Measurements from ENCODE around the gene PARP14.
"Not testable (repeated sequence)": the region's sequence is repeated elsewhere in the genome, so short reads cannot be mapped to it uniquely, and the experiment has no call there.

The PARP14 gene

DNA sequence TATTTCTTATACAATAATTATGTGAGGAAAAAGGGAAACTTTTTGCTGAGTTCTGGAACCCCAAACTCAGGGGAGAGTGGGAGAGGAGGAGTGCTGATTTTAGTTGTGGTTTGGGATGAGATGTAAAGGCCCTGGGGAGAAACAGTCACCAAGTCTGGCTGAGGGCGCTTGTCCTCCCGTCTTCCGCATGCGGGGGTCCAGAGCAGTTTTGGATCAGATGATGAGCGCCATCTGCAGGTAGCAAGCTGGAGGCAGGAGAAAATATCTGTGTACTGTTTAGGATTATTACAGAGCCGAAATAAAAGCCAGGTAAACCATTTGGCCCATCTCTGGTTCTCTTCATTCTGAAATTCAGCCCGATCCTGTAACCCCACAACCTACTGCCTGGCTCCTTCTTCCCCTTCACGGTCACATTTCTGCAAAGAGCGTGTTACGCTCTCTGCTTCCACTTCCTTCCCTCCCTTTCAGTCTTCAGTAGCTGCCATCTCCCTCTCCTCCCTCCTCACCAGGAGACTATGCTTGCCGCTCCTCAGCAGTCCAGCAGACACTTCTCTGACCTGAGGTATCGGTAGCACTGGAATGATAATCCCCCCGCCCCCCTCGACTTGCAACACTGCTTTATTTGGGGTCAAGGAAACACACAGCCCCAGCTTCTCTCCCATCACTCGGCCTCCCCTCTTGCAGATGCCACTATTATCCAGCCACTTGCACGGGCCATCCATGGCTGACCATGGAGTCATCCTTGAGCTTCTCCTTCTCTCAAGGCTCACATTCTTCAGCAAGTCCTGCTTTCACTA is 1.4 kb upstream of the PARP14 start:
- Histone ChIP-seq H3K4me1 (ENCODE audit: control insufficient read depth, insufficient read depth, low read length, poor library complexity, severe bottlenecking) (peaks cover 7% of the 10 kb centered on the region), H3K9me3 (ENCODE audit: control insufficient read depth, low read length) (no peaks in the 10 kb centered on the region), H3K36me3 (ENCODE audit: control insufficient read depth, insufficient read depth, low read length) (no peaks in the 10 kb centered on the region), H3K27ac (ENCODE audit: low read depth, low read length, severe bottlenecking) (no peak overlapping the region), H3K4me3 (ENCODE audit: extremely low read depth, insufficient read depth, low read length, poor library complexity, severe bottlenecking) (no peak overlapping the region)
- 23 to 27% methylated on average over 15 to 16 of the region's 16 CpGs for WGBS, 2 experiments (ENCODE audit: insufficient coverage in 2 of 2)

- Histone ChIP-seq H3K4me1 (ENCODE audit: control insufficient read depth, insufficient read depth, low read length, poor library complexity, severe bottlenecking) (peaks cover 7% of the 10 kb centered on the region), H3K27ac (ENCODE audit: low read depth, low read length, severe bottlenecking) (peak overlapping the region; percentile 51), H3K9me3 (ENCODE audit: control insufficient read depth, low read length) (no peaks in the 10 kb centered on the region), H3K4me3 (ENCODE audit: extremely low read depth, insufficient read depth, low read length, poor library complexity, severe bottlenecking) (peak overlapping the region; percentile 57), H3K36me3 (ENCODE audit: control insufficient read depth, insufficient read depth, low read length) (no peaks in the 10 kb centered on the region)
- 71 to 86% methylated on average over 7 to 8 of the region's 10 CpGs for WGBS, 2 experiments (ENCODE audit: insufficient coverage in 2 of 2)
Observed at GRCh38 chr3:122679882-122680474, 661 bp upstream of the PARP14 start.

DNA sequence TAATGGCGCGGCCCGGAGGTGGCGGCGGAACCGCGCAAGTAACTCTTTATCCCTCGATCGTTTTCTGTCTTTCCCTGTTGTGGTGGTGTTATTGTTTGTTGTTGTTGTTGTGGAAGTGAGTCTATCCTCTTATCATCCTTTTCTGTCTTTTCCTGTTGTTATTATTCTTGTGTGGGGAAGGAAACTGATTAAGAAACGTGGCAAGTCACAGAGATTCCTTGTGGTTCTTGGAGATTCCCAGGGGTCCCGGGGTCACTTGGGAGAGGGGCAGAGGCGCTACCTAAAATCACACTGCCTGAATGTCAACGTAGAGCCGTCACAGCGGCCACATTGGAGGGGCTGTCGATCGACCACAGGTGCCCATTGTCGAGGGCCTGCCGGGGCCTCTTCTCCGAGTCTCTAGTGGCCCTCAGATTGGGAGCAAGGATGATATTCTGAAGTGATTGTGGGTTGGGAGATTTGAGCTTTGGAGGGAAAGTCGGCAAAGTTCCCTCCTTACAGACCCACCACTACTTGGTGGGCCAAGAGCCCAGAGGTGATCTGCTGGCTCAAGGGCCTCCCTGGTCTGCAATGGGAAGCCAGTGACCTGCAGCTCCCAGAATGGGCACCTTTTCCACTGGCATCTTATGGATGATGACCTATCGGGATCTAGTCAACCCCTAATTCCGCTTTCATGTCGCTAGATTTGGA is 790 bp downstream of the PARP14 start:
- Histone ChIP-seq H3K27ac (ENCODE audit: low read depth, low read length, severe bottlenecking) (no peak overlapping the region), H3K4me1 (ENCODE audit: control insufficient read depth, insufficient read depth, low read length, poor library complexity, severe bottlenecking) (peaks cover 7% of the 10 kb centered on the region), H3K36me3 (ENCODE audit: control insufficient read depth, insufficient read depth, low read length) (no peaks in the 10 kb centered on the region), H3K4me3 (ENCODE audit: extremely low read depth, insufficient read depth, low read length, poor library complexity, severe bottlenecking) (peak overlapping the region; percentile 57), H3K9me3 (ENCODE audit: control insufficient read depth, low read length) (no peaks in the 10 kb centered on the region)
- 69 to 76% methylated on average over 10 to 13 of the region's 24 CpGs for WGBS, 2 experiments (ENCODE audit: insufficient coverage in 2 of 2)

DNA sequence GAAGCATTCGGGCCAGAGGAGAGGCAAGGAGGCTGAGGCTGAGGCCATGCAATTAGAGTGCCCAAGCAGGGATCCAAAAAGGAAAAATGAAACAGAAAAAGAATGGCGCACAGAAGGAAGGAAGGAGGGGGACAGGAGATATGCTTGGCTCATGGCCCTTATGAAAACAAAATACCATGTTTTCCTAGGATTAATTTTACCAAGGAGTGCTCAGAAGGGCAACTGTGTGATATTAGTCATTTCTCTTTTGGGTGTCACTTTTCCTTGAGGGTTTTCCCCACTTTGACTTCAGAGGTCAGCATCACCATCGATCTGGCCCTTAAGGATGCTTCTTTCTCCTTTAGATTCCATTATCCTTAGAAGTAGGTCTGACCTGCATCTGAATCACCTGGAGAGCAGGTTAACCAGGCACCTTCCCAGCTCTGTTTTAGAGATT is 1.4 kb downstream of the PARP14 start:
- peaks cover 7% of the 10 kb centered on the region for H3K4me1 ChIP-seq (ENCODE audit: control insufficient read depth, insufficient read depth, low read length, poor library complexity, severe bottlenecking)
- H3K36me3 ChIP-seq (ENCODE audit: control insufficient read depth, insufficient read depth, low read length), result no peaks in the 10 kb centered on the region
- WGBS, 2 experiments (ENCODE audit: insufficient coverage in 2 of 2), result 92 to 95% methylated on average over 2 of the region's 3 CpGs

GRCh38 chr3:122682778-122683411 is 2.3 kb downstream of the PARP14 start:
- H3K4me3 ChIP-seq (ENCODE audit: extremely low read depth, insufficient read depth, low read length, poor library complexity, severe bottlenecking); H3K36me3 ChIP-seq (ENCODE audit: control insufficient read depth, insufficient read depth, low read length); H3K4me1 ChIP-seq (ENCODE audit: control insufficient read depth, insufficient read depth, low read length, poor library complexity, severe bottlenecking); H3K27ac ChIP-seq (ENCODE audit: low read depth, low read length, severe bottlenecking); H3K9me3 ChIP-seq (ENCODE audit: control insufficient read depth, low read length): not testable (repeated sequence)
- WGBS, 2 experiments (ENCODE audit: insufficient coverage in 2 of 2), result 96 to 99% methylated on average over 7 of the region's 11 CpGs

More for the DNA sequence above, 1.4 kb downstream of the PARP14 start:
- H3K9me3 ChIP-seq (ENCODE audit: control insufficient read depth, low read length), result no peaks in the 10 kb centered on the region
- H3K4me3 ChIP-seq (ENCODE audit: extremely low read depth, insufficient read depth, low read length, poor library complexity, severe bottlenecking), result no peak overlapping the region
- no peak overlapping the region for H3K27ac ChIP-seq (ENCODE audit: low read depth, low read length, severe bottlenecking)

- no peaks in the 10 kb centered on the region for H3K9me3 ChIP-seq (ENCODE audit: control insufficient read depth, low read length)
- no peaks in the 10 kb centered on the region for H3K36me3 ChIP-seq (ENCODE audit: control insufficient read depth, insufficient read depth, low read length)
- WGBS, 2 experiments (ENCODE audit: insufficient coverage in 2 of 2), result 89 to 94% methylated on average over 1 to 2 of the region's 2 CpGs
- no peak overlapping the region for H3K4me3 ChIP-seq (ENCODE audit: extremely low read depth, insufficient read depth, low read length, poor library complexity, severe bottlenecking)
- no peak overlapping the region for H3K27ac ChIP-seq (ENCODE audit: low read depth, low read length, severe bottlenecking)
- H3K4me1 ChIP-seq (ENCODE audit: control insufficient read depth, insufficient read depth, low read length, poor library complexity, severe bottlenecking), result no peaks in the 10 kb centered on the region
Observed at GRCh38 chr3:122687298-122687697, 6.7 kb downstream of the PARP14 start.

GRCh38 chr3:122688996-122689395 is 8.4 kb downstream of the PARP14 start:
- 86 to 100% methylated on average over 1 of the region's 4 CpGs for WGBS, 2 experiments (ENCODE audit: insufficient coverage in 2 of 2)

GRCh38 chr3:122689587-122689986 is 8.9 kb downstream of the PARP14 start:
- 93 to 100% methylated on average over 2 of the region's 2 CpGs for WGBS, 2 experiments (ENCODE audit: insufficient coverage in 2 of 2)
- no peaks in the 10 kb centered on the region for H3K36me3 ChIP-seq (ENCODE audit: control insufficient read depth, insufficient read depth, low read length)
- H3K4me3 ChIP-seq (ENCODE audit: extremely low read depth, insufficient read depth, low read length, poor library complexity, severe bottlenecking), result no peak overlapping the region
- H3K9me3 ChIP-seq (ENCODE audit: control insufficient read depth, low read length), result no peaks in the 10 kb centered on the region
- H3K27ac ChIP-seq (ENCODE audit: low read depth, low read length, severe bottlenecking), result peak overlapping the region; percentile 32
- no peaks in the 10 kb centered on the region for H3K4me1 ChIP-seq (ENCODE audit: control insufficient read depth, insufficient read depth, low read length, poor library complexity, severe bottlenecking)

More at GRCh38 chr3:122688996-122689395, 8.4 kb downstream of the PARP14 start:
- no peaks in the 10 kb centered on the region for H3K9me3 ChIP-seq (ENCODE audit: control insufficient read depth, low read length)
- H3K4me1 ChIP-seq (ENCODE audit: control insufficient read depth, insufficient read depth, low read length, poor library complexity, severe bottlenecking), result no peaks in the 10 kb centered on the region
- no peak overlapping the region for H3K27ac ChIP-seq (ENCODE audit: low read depth, low read length, severe bottlenecking)
- H3K4me3 ChIP-seq (ENCODE audit: extremely low read depth, insufficient read depth, low read length, poor library complexity, severe bottlenecking), result no peak overlapping the region
- H3K36me3 ChIP-seq (ENCODE audit: control insufficient read depth, insufficient read depth, low read length), result no peaks in the 10 kb centered on the region

- no CpG with 5 or more reads among the region's 1 CpG for WGBS, 2 experiments (ENCODE audit: insufficient coverage in 2 of 2)
- Histone ChIP-seq H3K9me3 (ENCODE audit: control insufficient read depth, low read length) (no peaks in the 10 kb centered on the region), H3K36me3 (ENCODE audit: control insufficient read depth, insufficient read depth, low read length) (no peaks in the 10 kb centered on the region), H3K27ac (ENCODE audit: low read depth, low read length, severe bottlenecking) (peak overlapping the region; percentile 32), H3K4me1 (ENCODE audit: control insufficient read depth, insufficient read depth, low read length, poor library complexity, severe bottlenecking) (no peaks in the 10 kb centered on the region), H3K4me3 (ENCODE audit: extremely low read depth, insufficient read depth, low read length, poor library complexity, severe bottlenecking) (no peak overlapping the region)
Observed at GRCh38 chr3:122690096-122690495, 9.5 kb downstream of the PARP14 start.

GRCh38 chr3:122691195-122691594 is 10.6 kb downstream of the PARP14 start:
- H3K36me3 ChIP-seq (ENCODE audit: control insufficient read depth, insufficient read depth, low read length), result no peaks in the 10 kb centered on the region
- no peaks in the 10 kb centered on the region for H3K9me3 ChIP-seq (ENCODE audit: control insufficient read depth, low read length)
- H3K27ac ChIP-seq (ENCODE audit: low read depth, low read length, severe bottlenecking), result no peak overlapping the region
- no peak overlapping the region for H3K4me3 ChIP-seq (ENCODE audit: extremely low read depth, insufficient read depth, low read length, poor library complexity, severe bottlenecking)
- H3K4me1 ChIP-seq (ENCODE audit: control insufficient read depth, insufficient read depth, low read length, poor library complexity, severe bottlenecking), result no peaks in the 10 kb centered on the region
- 100% methylated on average over 1 of the region's 4 CpGs; no CpG with 5 or more reads in 1 of the 2 experiments for WGBS, 2 experiments (ENCODE audit: insufficient coverage in 2 of 2)

Data from mesodermal cell (in vitro differentiated cells).